Cardiac muscle cell (in vitro differentiated cells and primary cell): ENCODE results near the gene OR2D3. TPM values are rescaled to one million over a fixed set of nuclear protein-coding genes. Genes with fewer than 3 reads are reported as not detected.

Experiments
- DNase-seq, 2 donors: peaks; one replicate each; pipeline versions ENCODE4 v3.0.0 to v3.0.0-alpha.2; 2010 to 2017; ENCODE audit warnings: low read depth in 1 of 2, low spot score in 1 of 2
- H3K27ac ChIP-seq: fragments of 200-600 bp; sonication (generic); 2 replicates; pipeline ENCODE4 v1.5.1; 2016
- H3K27me3 ChIP-seq: fragments of 200-600 bp; sonication (generic); 2 replicates; pipeline ENCODE4 v1.6.0; 2016; ENCODE audit warnings: control low read depth
- H3K36me3 ChIP-seq: fragments of 200-600 bp; sonication (generic); 2 replicates; pipeline ENCODE4 v1.5.1; 2016; ENCODE audit warnings: control low read depth
- H3K4me1 ChIP-seq: fragments of 200-600 bp; sonication (generic); 2 replicates; pipeline ENCODE4 v1.8.1; 2017; ENCODE audit warnings: low read depth, mild to moderate bottlenecking, mixed run types
- H3K4me3 ChIP-seq: fragments of 200-600 bp; sonication (generic); 2 replicates; pipeline ENCODE4 v1.5.1; 2016; ENCODE audit warnings: mild to moderate bottlenecking
- H3K9me3 ChIP-seq: fragments of 200-600 bp; sonication (generic); 2 replicates; pipeline ENCODE4 v1.5.1; 2017; ENCODE audit warnings: low read depth, mild to moderate bottlenecking, control low read depth
- polyA plus RNA-seq: library from polyadenylated mRNA; unstranded; fragments of >200 nt; fragmentation: Nextera tagmentation; extraction: Ambion mirVana; gene quantifications from 2 replicates; pipeline ENCODE4 v1.2.1, GENCODE V29; 2016
- total RNA-seq: library from RNA; depleted of rRNA; stranded (reverse); fragments of >200 nt; gene quantifications from 2 replicates; pipeline ENCODE4 v1.2.3, GENCODE V29; 2016
- TF ChIP-seq, protein P1 (sequence below): IDR thresholded peaks from 2 replicates; pipeline ENCODE4 v1.5.1; 2012; ENCODE audit warnings: low read depth, mild to moderate bottlenecking, low read length

Gene OR2D3
- total and polyA plus RNA-seq, 2 experiments from 2014 or later: 0.51 TPM; not detected in 1

- H3K4me3 ChIP-seq: no peak overlapping the region
These were observed 1.1 kb upstream of the OR2D3 start for GRCh38 chr11:6919698-6920097.

GRCh38 chr11:6925007-6925577 is 4.3 kb downstream of the OR2D3 start:
- no peak overlapping the region for H3K27ac ChIP-seq
- H3K27me3 ChIP-seq: no peaks in the 10 kb centered on the region
- H3K4me3 ChIP-seq: no peak overlapping the region
- H3K9me3 ChIP-seq: no peaks in the 10 kb centered on the region
- H3K36me3 ChIP-seq: no peaks in the 10 kb centered on the region
- no peak for DNase-seq
- TF ChIP-seq, protein P1, sequence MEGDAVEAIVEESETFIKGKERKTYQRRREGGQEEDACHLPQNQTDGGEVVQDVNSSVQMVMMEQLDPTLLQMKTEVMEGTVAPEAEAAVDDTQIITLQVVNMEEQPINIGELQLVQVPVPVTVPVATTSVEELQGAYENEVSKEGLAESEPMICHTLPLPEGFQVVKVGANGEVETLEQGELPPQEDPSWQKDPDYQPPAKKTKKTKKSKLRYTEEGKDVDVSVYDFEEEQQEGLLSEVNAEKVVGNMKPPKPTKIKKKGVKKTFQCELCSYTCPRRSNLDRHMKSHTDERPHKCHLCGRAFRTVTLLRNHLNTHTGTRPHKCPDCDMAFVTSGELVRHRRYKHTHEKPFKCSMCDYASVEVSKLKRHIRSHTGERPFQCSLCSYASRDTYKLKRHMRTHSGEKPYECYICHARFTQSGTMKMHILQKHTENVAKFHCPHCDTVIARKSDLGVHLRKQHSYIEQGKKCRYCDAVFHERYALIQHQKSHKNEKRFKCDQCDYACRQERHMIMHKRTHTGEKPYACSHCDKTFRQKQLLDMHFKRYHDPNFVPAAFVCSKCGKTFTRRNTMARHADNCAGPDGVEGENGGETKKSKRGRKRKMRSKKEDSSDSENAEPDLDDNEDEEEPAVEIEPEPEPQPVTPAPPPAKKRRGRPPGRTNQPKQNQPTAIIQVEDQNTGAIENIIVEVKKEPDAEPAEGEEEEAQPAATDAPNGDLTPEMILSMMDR: no peak
- H3K4me1 ChIP-seq: peaks cover 8% of the 10 kb centered on the region

More at GRCh38 chr11:6919698-6920097, 1.1 kb upstream of the OR2D3 start:
- DNase-seq: no peak
- H3K4me1 ChIP-seq: no peaks in the 10 kb centered on the region
- TF ChIP-seq, protein P1: no peak
- H3K27ac ChIP-seq: no peak overlapping the region
- H3K36me3 ChIP-seq: no peaks in the 10 kb centered on the region
- no peaks in the 10 kb centered on the region for H3K27me3 ChIP-seq
- H3K9me3 ChIP-seq: no peaks in the 10 kb centered on the region

- Histone ChIP-seq H3K4me1 (peaks cover 8% of the 10 kb centered on the region), H3K9me3 (no peaks in the 10 kb centered on the region), H3K36me3 (no peaks in the 10 kb centered on the region), H3K4me3 (peak overlapping the region; percentile 44), H3K27ac (no peak overlapping the region), H3K27me3 (no peaks in the 10 kb centered on the region)
- DNase-seq: peak in 1 of 2 donors; percentile 36
- TF ChIP-seq, protein P1: no peak
These were observed 4.9 kb downstream of the OR2D3 start for GRCh38 chr11:6925636-6926207.

- no peaks in the 10 kb centered on the region for H3K36me3 ChIP-seq
- peak within 1 kb of the TSS; percentile 44 for H3K4me3 ChIP-seq
- peaks cover 8% of the 10 kb centered on the region for H3K4me1 ChIP-seq
- H3K27ac ChIP-seq: no peak within 1 kb of the TSS
- H3K27me3 ChIP-seq: no peaks in the 10 kb centered on the region
- DNase-seq: peak; percentile 78 to 92
- TF ChIP-seq, protein P1: no peak
- no peaks in the 10 kb centered on the region for H3K9me3 ChIP-seq
These were observed 5.6 kb downstream of the OR2D3 start, which contains the start of gene ZNF215 for GRCh38 chr11:6926208-6927029. TSS of gene ZNF215 (plus strand) at chr11:6926426. CDS start at chr11:6932273, 5,847 bp downstream.

GRCh38 chr11:6927030-6927617 is 6.3 kb downstream of the OR2D3 start:
- H3K4me1 ChIP-seq: peaks cover 8% of the 10 kb centered on the region
- H3K27me3 ChIP-seq: no peaks in the 10 kb centered on the region
- H3K27ac ChIP-seq: no peak overlapping the region
- H3K9me3 ChIP-seq: no peaks in the 10 kb centered on the region
- TF ChIP-seq, protein P1: no peak
- H3K36me3 ChIP-seq: no peaks in the 10 kb centered on the region
- H3K4me3 ChIP-seq: peak overlapping the region; percentile 44
- DNase-seq: no peak
